GM21360 (cell line): ENCODE measurements around the gene ACTC1.

ENCODE experiments used
- ATAC-seq: cut with Tn5 transposase; IDR thresholded peaks from one replicate; pipeline ENCODE4 v1.9.1; 2021; ENCODE audit warnings: mild to moderate bottlenecking, moderate library complexity; ENCODE audit not compliant: unreplicated experiment

Gene ACTC1

DNA sequence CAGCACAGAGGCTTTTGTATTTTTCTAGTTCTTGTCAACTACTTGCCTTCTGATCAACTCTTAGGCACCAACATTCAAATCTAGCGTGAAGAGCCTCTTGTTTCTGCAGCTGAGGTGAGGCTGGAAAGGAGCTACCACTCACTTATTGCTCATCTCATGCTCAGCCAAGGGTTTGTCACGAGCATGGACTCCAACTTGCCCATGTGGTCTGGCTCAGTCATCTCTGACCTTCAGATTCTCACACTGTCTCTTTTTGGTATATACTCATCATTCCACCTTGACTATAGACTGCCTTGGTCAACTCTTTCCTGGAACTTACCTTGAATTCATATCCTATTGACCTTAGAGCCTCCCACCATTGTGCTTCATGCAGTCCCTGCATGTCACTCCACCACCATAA, 35.4 kb downstream of the ACTC1 start:
- ATAC-seq = no peak

- no peak for ATAC-seq
Observed at GRCh38 chr15:34759347-34759746, 36.0 kb downstream of the ACTC1 start.

DNA sequence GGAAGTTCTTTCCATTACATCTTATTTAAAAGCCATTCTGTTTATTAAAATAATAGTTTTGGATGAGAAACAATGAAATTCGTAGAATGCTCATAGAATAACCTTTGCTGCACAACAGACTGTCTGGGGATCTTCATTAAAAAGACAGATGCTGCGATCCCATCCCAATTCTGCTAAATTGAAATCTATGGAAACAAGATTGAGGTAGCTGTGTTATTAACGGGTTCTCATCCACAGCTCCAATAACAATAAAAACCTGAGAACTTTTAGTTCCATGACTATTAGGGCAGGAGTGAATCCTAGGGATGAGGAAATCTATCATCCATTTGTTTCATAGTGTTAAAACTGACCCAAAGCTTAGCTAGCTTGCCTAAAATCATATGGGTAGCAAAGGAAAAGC, 38.1 kb downstream of the ACTC1 start:
- no peak for ATAC-seq

- ATAC-seq = no peak
Observed at GRCh38 chr15:34755419-34755773, 40.0 kb downstream of the ACTC1 start.

- ATAC-seq = no peak
Observed at GRCh38 chr15:34754674-34755418, 40.5 kb downstream of the ACTC1 start, which contains the start of gene GJD2. TSS of gene GJD2 (minus strand) at chr15:34754998. CDS start at chr15:34754488, 510 bp downstream.

DNA sequence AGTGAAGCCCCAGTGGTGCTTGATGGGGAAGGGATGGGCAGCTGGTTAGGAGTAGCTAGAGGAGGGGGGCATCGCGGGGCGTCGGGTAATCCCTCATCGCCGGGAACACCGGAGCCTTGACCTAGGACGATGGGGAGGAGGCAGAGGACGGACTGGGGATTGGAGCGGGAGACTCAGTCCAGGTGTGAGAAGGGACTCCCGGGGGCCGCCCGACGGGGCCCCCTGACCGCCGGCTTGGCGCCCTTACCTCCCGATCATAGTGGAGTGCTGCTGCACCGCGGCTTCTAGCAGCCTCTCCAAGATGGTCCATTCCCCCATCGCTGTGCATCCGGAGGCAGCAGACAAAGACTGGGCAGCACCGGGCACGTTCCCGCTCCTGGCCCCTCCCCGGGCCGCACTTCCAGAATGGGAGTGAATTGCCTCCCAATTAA, 41.2 kb downstream of the ACTC1 start:
- no peak for ATAC-seq

GRCh38 chr15:34753236-34753894, 42.0 kb downstream of the ACTC1 start:
- ATAC-seq = no peak

GRCh38 chr15:34749691-34750090, 45.7 kb downstream of the ACTC1 start:
- no peak for ATAC-seq
